ENCODE measurements around the gene RHO.

DNA sequence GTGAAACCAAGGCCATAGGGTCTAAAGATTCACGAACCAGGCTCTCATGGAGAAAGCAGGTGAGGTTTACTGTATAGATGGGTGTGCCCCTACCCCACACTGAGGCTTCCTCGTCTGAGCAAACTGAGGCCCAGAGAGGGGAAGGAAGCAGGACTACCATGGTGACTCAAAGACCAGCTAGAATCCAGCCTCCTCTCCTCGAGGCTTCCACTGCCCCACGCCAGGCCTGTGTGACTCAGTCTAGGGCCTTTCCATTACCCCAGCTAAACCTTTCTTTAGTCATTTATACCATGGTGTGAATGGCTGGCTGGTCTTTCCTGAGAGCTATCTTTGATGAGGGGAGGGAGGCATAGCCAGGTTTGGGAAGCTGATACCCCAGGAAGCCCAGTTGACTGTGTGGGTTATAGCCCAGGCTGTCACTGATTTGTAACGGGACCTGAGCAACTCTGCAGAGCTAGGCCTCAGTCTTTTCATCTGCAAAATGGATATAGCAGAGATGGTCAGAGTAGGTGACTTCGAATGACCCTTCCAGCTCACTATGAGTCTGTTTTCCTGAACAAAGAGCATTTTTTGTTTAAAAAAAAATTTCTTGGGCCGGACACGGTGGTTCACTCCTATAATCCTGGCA lies 3.0 kb upstream of the RHO start:
- TF ChIP-seq BACH1 (IDR thresholded peaks at IDR 0.05; ENCODE audit: borderline replicate concordance) = no peak
- TF ChIP-seq, protein P1, sequence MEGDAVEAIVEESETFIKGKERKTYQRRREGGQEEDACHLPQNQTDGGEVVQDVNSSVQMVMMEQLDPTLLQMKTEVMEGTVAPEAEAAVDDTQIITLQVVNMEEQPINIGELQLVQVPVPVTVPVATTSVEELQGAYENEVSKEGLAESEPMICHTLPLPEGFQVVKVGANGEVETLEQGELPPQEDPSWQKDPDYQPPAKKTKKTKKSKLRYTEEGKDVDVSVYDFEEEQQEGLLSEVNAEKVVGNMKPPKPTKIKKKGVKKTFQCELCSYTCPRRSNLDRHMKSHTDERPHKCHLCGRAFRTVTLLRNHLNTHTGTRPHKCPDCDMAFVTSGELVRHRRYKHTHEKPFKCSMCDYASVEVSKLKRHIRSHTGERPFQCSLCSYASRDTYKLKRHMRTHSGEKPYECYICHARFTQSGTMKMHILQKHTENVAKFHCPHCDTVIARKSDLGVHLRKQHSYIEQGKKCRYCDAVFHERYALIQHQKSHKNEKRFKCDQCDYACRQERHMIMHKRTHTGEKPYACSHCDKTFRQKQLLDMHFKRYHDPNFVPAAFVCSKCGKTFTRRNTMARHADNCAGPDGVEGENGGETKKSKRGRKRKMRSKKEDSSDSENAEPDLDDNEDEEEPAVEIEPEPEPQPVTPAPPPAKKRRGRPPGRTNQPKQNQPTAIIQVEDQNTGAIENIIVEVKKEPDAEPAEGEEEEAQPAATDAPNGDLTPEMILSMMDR (IDR thresholded peaks at IDR 0.05 in 2 of 3, conservative IDR thresholded peaks at IDR 0.05 in 1 of 3; ENCODE audit: control insufficient read depth in 2 of 3, extremely low read depth in 1 of 3, insufficient read depth in 1 of 3, low read depth in 3 of 3, low read length in 3 of 3) = no peak
- no peak for TF ChIP-seq KLF5 (IDR thresholded peaks at IDR 0.05; ENCODE audit: partially characterized antibody)
- no peak for TF ChIP-seq SMAD1 (IDR thresholded peaks at IDR 0.05; ENCODE audit: low read depth, partially characterized antibody)
- TF ChIP-seq, protein P2, sequence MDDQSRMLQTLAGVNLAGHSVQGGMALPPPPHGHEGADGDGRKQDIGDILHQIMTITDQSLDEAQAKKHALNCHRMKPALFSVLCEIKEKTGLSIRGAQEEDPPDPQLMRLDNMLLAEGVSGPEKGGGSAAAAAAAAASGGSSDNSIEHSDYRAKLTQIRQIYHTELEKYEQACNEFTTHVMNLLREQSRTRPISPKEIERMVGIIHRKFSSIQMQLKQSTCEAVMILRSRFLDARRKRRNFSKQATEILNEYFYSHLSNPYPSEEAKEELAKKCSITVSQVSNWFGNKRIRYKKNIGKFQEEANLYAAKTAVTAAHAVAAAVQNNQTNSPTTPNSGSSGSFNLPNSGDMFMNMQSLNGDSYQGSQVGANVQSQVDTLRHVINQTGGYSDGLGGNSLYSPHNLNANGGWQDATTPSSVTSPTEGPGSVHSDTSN (IDR thresholded peaks at IDR 0.05; ENCODE audit: insufficient replicate concordance, low read depth, low read length) = no peak
- TF ChIP-seq, protein P3, sequence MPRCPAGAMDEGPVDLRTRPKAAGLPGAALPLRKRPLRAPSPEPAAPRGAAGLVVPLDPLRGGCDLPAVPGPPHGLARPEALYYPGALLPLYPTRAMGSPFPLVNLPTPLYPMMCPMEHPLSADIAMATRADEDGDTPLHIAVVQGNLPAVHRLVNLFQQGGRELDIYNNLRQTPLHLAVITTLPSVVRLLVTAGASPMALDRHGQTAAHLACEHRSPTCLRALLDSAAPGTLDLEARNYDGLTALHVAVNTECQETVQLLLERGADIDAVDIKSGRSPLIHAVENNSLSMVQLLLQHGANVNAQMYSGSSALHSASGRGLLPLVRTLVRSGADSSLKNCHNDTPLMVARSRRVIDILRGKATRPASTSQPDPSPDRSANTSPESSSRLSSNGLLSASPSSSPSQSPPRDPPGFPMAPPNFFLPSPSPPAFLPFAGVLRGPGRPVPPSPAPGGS (IDR thresholded peaks at IDR 0.05; ENCODE audit: borderline replicate concordance, insufficient read depth, low read depth, low read length, poor library complexity, severe bottlenecking) = no peak
- TF ChIP-seq YY1 (IDR thresholded peaks at IDR 0.05; ENCODE audit: low read depth, low read length) = no peak
- no peak for TF ChIP-seq POLR2A (IDR thresholded peaks at IDR 0.05; ENCODE audit: low read depth, low read length)
- no peak for TF ChIP-seq TCF12 (IDR thresholded peaks at IDR 0.05; ENCODE audit: low read depth, low read length)

Measured in GM12878 (cell line).